Sigmoid colon (tissue), 7 donors: ENCODE results near the gene TRIM41. TPM values are rescaled to one million over a fixed set of nuclear protein-coding genes. Genes with fewer than 3 reads are reported as not detected.
A peak's percentile ranks its signal among the peaks of the same experiment; 100 is the strongest.

Experiments
- DNase-seq: peaks from one replicate; pipeline ENCODE4 v3.0.0-alpha.2; 2019
- H3K27ac ChIP-seq, 4 donors: fragments of 200-600 bp; sonication (generic); one replicate each; pipeline ENCODE4 v1.5.1; 2016 to 2019; ENCODE audit warnings: mild to moderate bottlenecking in 1 of 4
- H3K27me3 ChIP-seq, 3 donors: fragments of 200-600 bp; sonication (generic); one replicate each; pipeline ENCODE4 v1.5.1; 2019; ENCODE audit warnings: mild to moderate bottlenecking in 1 of 3
- H3K36me3 ChIP-seq, 4 donors: fragments of 200-600 bp; sonication (generic); one replicate each; pipeline ENCODE4 v1.5.1; 2016 to 2019
- H3K4me1 ChIP-seq, 4 donors: fragments of 200-600 bp; sonication (generic); one replicate each; pipeline ENCODE4 v1.5.1; 2017 to 2019
- H3K4me3 ChIP-seq, 4 donors: fragments of 200-600 bp; sonication (generic); one replicate each; pipeline ENCODE4 v1.5.1; 2017 to 2019; ENCODE audit warnings: mild to moderate bottlenecking in 2 of 4, moderate library complexity in 1 of 4
- H3K9me3 ChIP-seq, 4 donors: fragments of 200-600 bp in 3 of 4; sonication (generic) in 3 of 4; one replicate each; pipeline versions ENCODE4 v1.5.1 to v1.6.1; 2013 to 2019
- EP300 ChIP-seq, 4 donors: sonication (generic); formaldehyde crosslinking; IDR thresholded peaks; one replicate each; pipeline ENCODE4 v1.6.1; 2017; ENCODE audit warnings: antibody characterized with exemption in 4 of 4
- POLR2A ChIP-seq, 2 donors: fragments of 450-650 bp; IDR thresholded peaks; one replicate each; pipeline ENCODE4 v1.6.1; 2016; ENCODE audit warnings: antibody characterized with exemption in 2 of 2, mild to moderate bottlenecking in 2 of 2, moderate library complexity in 2 of 2
- POLR2AphosphoS5 ChIP-seq, 4 donors: sonication (generic); formaldehyde crosslinking; IDR thresholded peaks; one replicate each; pipeline ENCODE4 v1.6.1; 2017; ENCODE audit warnings: antibody characterized with exemption in 4 of 4
- WGBS, 2 donors: extraction: QIAGEN DNeasy Blood & Tissue Kit; methylation state at CpG; one replicate each; pipeline ENCODE4 v1.1.7; 2013; 5-methylcytosine and 5-hydroxymethylcytosine counted together
- intact Hi-C: fragments of 100-400 bp; cut with DNase I; formaldehyde crosslinking; loops from one replicate; pipeline ENCODE4 v1.15.1; 2023
- polyA plus RNA-seq, 3 donors: library from polyadenylated mRNA; stranded (reverse); fragments of 200-250 nt; gene quantifications; one replicate each; pipeline ENCODE4 v1.2.3, GENCODE V29; 2013
- total RNA-seq, 4 donors: library from RNA; depleted of rRNA; stranded (reverse); fragments of >200 nt; gene quantifications; one replicate each; pipeline ENCODE4 v1.1.0, GENCODE V29; 2016
- TF ChIP-seq, protein P1 (sequence below), 4 experiments: fragments of 450-650 bp in 3 of 4; fragments of 200-600 bp in 1 of 4; IDR thresholded peaks; one replicate each; pipeline ENCODE4 v1.5.1; 2016 to 2019; ENCODE audit warnings: antibody characterized with exemption in 4 of 4, mild to moderate bottlenecking in 3 of 4, moderate library complexity in 2 of 4
- donor health status: healthy with polysubstance abuse.
- donor health status: Bipolar disorder and iron deficiency.
- donor health status: healthy.

Gene TRIM41
- total and polyA plus RNA-seq, 7 donors: 8.2 to 25.3 (median 14.1) TPM

- H3K36me3 ChIP-seq: no peaks in the 10 kb centered on the region
- H3K27me3 ChIP-seq: peaks cover 0 to 12% (median 11%) of the 10 kb centered on the region in 3 donors
- H3K27ac ChIP-seq: no peak overlapping the region
- no peak for DNase-seq
- no peaks in the 10 kb centered on the region for H3K9me3 ChIP-seq
- TF ChIP-seq POLR2AphosphoS5 (IDR thresholded peaks at IDR 0.05): no peak
- TF ChIP-seq POLR2A (IDR thresholded peaks at IDR 0.05): no peak
- TF ChIP-seq, protein P1, sequence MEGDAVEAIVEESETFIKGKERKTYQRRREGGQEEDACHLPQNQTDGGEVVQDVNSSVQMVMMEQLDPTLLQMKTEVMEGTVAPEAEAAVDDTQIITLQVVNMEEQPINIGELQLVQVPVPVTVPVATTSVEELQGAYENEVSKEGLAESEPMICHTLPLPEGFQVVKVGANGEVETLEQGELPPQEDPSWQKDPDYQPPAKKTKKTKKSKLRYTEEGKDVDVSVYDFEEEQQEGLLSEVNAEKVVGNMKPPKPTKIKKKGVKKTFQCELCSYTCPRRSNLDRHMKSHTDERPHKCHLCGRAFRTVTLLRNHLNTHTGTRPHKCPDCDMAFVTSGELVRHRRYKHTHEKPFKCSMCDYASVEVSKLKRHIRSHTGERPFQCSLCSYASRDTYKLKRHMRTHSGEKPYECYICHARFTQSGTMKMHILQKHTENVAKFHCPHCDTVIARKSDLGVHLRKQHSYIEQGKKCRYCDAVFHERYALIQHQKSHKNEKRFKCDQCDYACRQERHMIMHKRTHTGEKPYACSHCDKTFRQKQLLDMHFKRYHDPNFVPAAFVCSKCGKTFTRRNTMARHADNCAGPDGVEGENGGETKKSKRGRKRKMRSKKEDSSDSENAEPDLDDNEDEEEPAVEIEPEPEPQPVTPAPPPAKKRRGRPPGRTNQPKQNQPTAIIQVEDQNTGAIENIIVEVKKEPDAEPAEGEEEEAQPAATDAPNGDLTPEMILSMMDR (IDR thresholded peaks at IDR 0.05): no peak
- no peak for TF ChIP-seq EP300 (IDR thresholded peaks at IDR 0.05)
- H3K4me1 ChIP-seq: peaks cover 0 to 24% (median 23%) of the 10 kb centered on the region in 4 donors
- intact Hi-C loops: no loop called here
- WGBS, 2 donors: 73 to 77% methylated on average over 4 of the region's 4 CpGs
- H3K4me3 ChIP-seq: no peak overlapping the region
These were observed 22.3 kb upstream of the TRIM41 start for GRCh38 chr5:181200816-181201215.

DNA sequence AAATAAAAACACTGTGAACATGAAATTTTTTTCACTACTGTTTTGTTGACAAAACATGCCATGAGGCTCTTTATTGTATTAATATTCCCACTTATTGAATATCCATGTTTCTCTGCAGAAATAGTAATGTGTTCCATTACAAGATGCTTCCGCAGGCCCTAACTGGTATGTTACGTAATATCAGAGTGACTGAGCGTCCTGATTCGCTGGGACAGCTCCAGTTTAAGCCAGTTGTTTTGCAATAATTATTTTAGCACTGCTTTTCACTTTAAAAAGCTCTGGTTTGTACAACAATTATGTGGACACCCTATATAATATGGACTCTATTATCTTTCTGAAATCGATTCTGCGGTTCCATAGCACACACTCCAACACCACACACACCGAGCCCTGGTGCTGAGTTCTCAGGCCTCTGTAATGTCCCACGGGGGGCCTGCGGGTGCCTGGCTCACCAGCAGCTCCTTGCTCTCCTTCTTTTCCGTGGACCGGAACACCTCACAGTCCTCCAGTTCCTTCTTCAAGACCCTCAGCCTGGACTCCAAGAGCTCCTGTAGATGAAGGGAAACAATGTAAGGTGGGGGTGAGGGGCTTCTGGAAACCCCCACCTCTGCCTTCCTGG lies 19.9 kb upstream of the TRIM41 start:
- Histone ChIP-seq H3K4me3 (no peak overlapping the region), H3K27ac (peak overlapping the region in 3 of 4 donors; percentile 11 to 85 (median 83)), H3K27me3 (peaks cover 0 to 12% (median 11%) of the 10 kb centered on the region in 3 donors), H3K36me3 (no peaks in the 10 kb centered on the region), H3K4me1 (peaks cover 0 to 38% (median 36%) of the 10 kb centered on the region in 4 donors), H3K9me3 (no peaks in the 10 kb centered on the region)
- 68 to 70% methylated on average over 11 of the region's 11 CpGs for WGBS, 2 donors
- DNase-seq: no peak
- TF ChIP-seq EP300 (IDR thresholded peaks at IDR 0.05) (no peak), POLR2AphosphoS5 (IDR thresholded peaks at IDR 0.05) (no peak), POLR2A (IDR thresholded peaks at IDR 0.05) (no peak)
- TF ChIP-seq, protein P1 (IDR thresholded peaks at IDR 0.05): no peak
- intact Hi-C loops: no loop called here

- peaks cover 0 to 38% (median 36%) of the 10 kb centered on the region in 4 donors for H3K4me1 ChIP-seq
- 3 to 5% methylated on average over 17 of the region's 17 CpGs for WGBS, 2 donors
- intact Hi-C loops: no loop called here
- H3K36me3 ChIP-seq: no peaks in the 10 kb centered on the region
- no peak for DNase-seq
- TF ChIP-seq EP300 (IDR thresholded peaks at IDR 0.05) (no peak), POLR2A (IDR thresholded peaks at IDR 0.05) (no peak), POLR2AphosphoS5 (IDR thresholded peaks at IDR 0.05) (no peak)
- TF ChIP-seq, protein P1 (IDR thresholded peaks at IDR 0.05): no peak
- peaks cover 0 to 12% (median 11%) of the 10 kb centered on the region in 3 donors for H3K27me3 ChIP-seq
- H3K4me3 ChIP-seq: peak overlapping the region; percentile 42 to 71 (median 62)
- H3K27ac ChIP-seq: peak overlapping the region in 3 of 4 donors; percentile 11 to 85 (median 83)
- H3K9me3 ChIP-seq: no peaks in the 10 kb centered on the region
These were observed 19.3 kb upstream of the TRIM41 start for GRCh38 chr5:181203777-181204112.

DNA sequence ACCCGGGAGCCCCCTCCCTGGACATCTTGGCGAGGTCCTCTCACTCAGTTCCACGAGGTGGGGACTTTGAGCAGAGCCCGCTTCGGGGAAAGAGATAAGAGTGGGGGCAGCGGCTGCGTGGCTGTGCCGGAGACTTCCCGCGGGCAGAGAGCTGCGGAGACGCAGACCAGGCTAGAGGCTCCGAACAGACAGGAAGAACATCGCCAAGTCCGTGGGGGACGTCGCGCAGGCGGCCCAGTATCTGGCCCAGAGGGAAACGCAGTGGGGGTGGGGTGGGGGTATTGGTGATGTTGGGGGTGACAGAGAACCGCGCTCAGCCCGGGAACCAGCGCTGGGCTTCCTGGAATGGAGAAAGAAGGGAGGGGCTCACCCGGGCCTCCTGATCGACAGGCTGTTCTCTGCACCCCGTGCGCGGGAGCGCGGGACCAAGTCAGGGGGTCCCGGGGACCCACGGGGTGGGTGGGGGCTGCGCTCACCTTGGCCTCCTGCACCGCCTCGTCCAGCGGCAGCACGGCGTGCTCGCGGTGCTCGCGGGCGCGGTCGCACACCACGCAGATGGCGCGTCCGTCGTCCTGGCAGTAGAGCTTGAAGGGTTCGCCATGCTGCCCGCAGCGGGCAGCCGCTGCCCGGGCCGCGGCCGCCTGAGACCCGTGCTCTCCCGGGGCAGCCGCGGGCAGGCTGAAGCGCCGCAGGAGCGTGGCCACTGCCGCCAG lies 18.8 kb upstream of the TRIM41 start:
- intact Hi-C loops: no loop called here
- 1% methylated on average over 67 of the region's 67 CpGs for WGBS, 2 donors
- H3K4me3 ChIP-seq: peak overlapping the region; percentile 42 to 71 (median 62)
- H3K27me3 ChIP-seq: peaks cover 0 to 12% (median 11%) of the 10 kb centered on the region in 3 donors
- peaks cover 0 to 38% (median 36%) of the 10 kb centered on the region in 4 donors for H3K4me1 ChIP-seq
- H3K27ac ChIP-seq: peak overlapping the region; percentile 22 to 85 (median 83)
- H3K36me3 ChIP-seq: no peaks in the 10 kb centered on the region
- no peak for TF ChIP-seq POLR2AphosphoS5 (IDR thresholded peaks at IDR 0.05)
- TF ChIP-seq, protein P1 (IDR thresholded peaks at IDR 0.05): no peak
- no peak for TF ChIP-seq POLR2A (IDR thresholded peaks at IDR 0.05)
- no peak for TF ChIP-seq EP300 (IDR thresholded peaks at IDR 0.05)
- peak; percentile 66 for DNase-seq
- H3K9me3 ChIP-seq: no peaks in the 10 kb centered on the region
